HCT116 (cell line): ENCODE results near the gene CCM2.

Experiments
- ATF3 ChIP-seq: IDR thresholded peaks from 2 replicates; pipeline ENCODE4 v1.6.1; 2012
- CTCF ChIP-seq, 3 experiments: fragments of 200-600 bp in 1 of 3; sonication (generic) in 1 of 3; IDR thresholded peaks in 2 of 3; conservative IDR thresholded peaks in 1 of 3; 2 replicates each; pipeline ENCODE4 v1.5.1; 2012 to 2017; ENCODE audit warnings: low read depth in 2 of 3, low read length in 2 of 3, antibody characterized with exemption in 1 of 3, borderline replicate concordance in 1 of 3, control low read depth in 1 of 3, mild to moderate bottlenecking in 1 of 3, mixed read lengths in 1 of 3, mixed run types in 1 of 3, moderate library complexity in 1 of 3; ENCODE audit not compliant: insufficient read depth in 1 of 3
- EGR1 ChIP-seq: IDR thresholded peaks from 2 replicates; pipeline ENCODE4 v1.6.1; 2012; ENCODE audit warnings: low read depth
- EZH2 ChIP-seq: fragments of 200-600 bp; sonication (generic); IDR thresholded peaks from 2 replicates; pipeline ENCODE4 v1.6.1; 2017; ENCODE audit warnings: antibody characterized with exemption, mixed run types
- EZH2phosphoT487 ChIP-seq: fragments of 200-600 bp; IDR thresholded peaks from 2 replicates; pipeline ENCODE4 v1.6.1; 2018; ENCODE audit warnings: antibody characterized with exemption, borderline replicate concordance
- FOSL1 ChIP-seq: IDR thresholded peaks from 2 replicates; pipeline ENCODE4 v1.6.1; 2012; ENCODE audit warnings: low read depth
- JUND ChIP-seq: IDR thresholded peaks from 2 replicates; pipeline ENCODE4 v1.6.1; 2012
- POLR2A ChIP-seq: IDR thresholded peaks from 2 replicates; pipeline ENCODE4 v1.7.0; 2011; ENCODE audit warnings: borderline replicate concordance; ENCODE audit not compliant: insufficient read depth, insufficient read length; ENCODE audit errors: extremely low read depth
- REST ChIP-seq: IDR thresholded peaks from 2 replicates; pipeline ENCODE4 v1.6.1; 2012; ENCODE audit warnings: low read depth
- SIN3A ChIP-seq: IDR thresholded peaks from 2 replicates; pipeline ENCODE4 v1.6.1; 2012; ENCODE audit warnings: low read depth
- ZFX ChIP-seq: fragments of 450-650 bp; IDR thresholded peaks from 2 replicates; pipeline ENCODE4 v1.6.1; 2017
- ZNF274 ChIP-seq: fragments of 200-500 bp; sonication (Bioruptor generic); IDR thresholded peaks from 2 replicates; pipeline ENCODE4 v1.6.1; 2014; ENCODE audit warnings: mild to moderate bottlenecking, low read depth, low read length, inconsistent platforms

- TF ChIP-seq CTCF (IDR thresholded peaks at IDR 0.05 in 2 of 3, conservative IDR thresholded peaks at IDR 0.05 in 1 of 3; ENCODE audit: borderline replicate concordance in 1 of 3, insufficient read depth in 1 of 3, low read depth in 2 of 3, low read length in 2 of 3) (no peak), SIN3A (no peak), EZH2phosphoT487 (no peak), POLR2A (no peak), JUND (no peak), ZNF274 (no peak), REST (no peak), EZH2 (no peak), ATF3 (no peak), EGR1 (no peak), FOSL1 (no peak), ZFX (no peak)
These were observed 55.0 kb downstream of the CCM2 start for GRCh38 chr7:45055016-45055415.
